Epithelial cell of prostate (primary cell): ENCODE measurements around the gene SEMA7A.
"Not testable (repeated sequence)": the region's sequence is repeated elsewhere in the genome, so short reads cannot be mapped to it uniquely, and the experiment has no call there.

Experiments
- DNase-seq: peaks from one replicate; pipeline ENCODE4 v3.0.0-alpha.2; 2011; ENCODE audit warnings: low read depth, low spot score
- H3K27ac ChIP-seq: fragments of 450-650 bp; 2 replicates; pipeline ENCODE4 v1.5.1; 2017; ENCODE audit warnings: mild to moderate bottlenecking

The SEMA7A gene, protein sequence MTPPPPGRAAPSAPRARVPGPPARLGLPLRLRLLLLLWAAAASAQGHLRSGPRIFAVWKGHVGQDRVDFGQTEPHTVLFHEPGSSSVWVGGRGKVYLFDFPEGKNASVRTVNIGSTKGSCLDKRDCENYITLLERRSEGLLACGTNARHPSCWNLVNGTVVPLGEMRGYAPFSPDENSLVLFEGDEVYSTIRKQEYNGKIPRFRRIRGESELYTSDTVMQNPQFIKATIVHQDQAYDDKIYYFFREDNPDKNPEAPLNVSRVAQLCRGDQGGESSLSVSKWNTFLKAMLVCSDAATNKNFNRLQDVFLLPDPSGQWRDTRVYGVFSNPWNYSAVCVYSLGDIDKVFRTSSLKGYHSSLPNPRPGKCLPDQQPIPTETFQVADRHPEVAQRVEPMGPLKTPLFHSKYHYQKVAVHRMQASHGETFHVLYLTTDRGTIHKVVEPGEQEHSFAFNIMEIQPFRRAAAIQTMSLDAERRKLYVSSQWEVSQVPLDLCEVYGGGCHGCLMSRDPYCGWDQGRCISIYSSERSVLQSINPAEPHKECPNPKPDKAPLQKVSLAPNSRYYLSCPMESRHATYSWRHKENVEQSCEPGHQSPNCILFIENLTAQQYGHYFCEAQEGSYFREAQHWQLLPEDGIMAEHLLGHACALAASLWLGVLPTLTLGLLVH

GRCh38 chr15:74433592-74434262 lies at the start of gene SEMA7A:
TSS of gene SEMA7A (minus strand) at chr15:74433958. CDS start at chr15:74433918, 40 bp downstream.
- no peak for DNase-seq
- peak within 1 kb of the TSS; percentile 69 for H3K27ac ChIP-seq

- H3K27ac ChIP-seq: no peak overlapping the region
- DNase-seq: no peak
Measured at GRCh38 chr15:74482661-74483060, 48.9 kb upstream of the SEMA7A start.

- H3K27ac ChIP-seq, DNase-seq: not testable (repeated sequence)
Measured at GRCh38 chr15:74480364-74480763, 46.6 kb upstream of the SEMA7A start.

GRCh38 chr15:74471621-74472020 lies 37.9 kb upstream of the SEMA7A start:
- DNase-seq, H3K27ac ChIP-seq: not testable (repeated sequence)

DNA sequence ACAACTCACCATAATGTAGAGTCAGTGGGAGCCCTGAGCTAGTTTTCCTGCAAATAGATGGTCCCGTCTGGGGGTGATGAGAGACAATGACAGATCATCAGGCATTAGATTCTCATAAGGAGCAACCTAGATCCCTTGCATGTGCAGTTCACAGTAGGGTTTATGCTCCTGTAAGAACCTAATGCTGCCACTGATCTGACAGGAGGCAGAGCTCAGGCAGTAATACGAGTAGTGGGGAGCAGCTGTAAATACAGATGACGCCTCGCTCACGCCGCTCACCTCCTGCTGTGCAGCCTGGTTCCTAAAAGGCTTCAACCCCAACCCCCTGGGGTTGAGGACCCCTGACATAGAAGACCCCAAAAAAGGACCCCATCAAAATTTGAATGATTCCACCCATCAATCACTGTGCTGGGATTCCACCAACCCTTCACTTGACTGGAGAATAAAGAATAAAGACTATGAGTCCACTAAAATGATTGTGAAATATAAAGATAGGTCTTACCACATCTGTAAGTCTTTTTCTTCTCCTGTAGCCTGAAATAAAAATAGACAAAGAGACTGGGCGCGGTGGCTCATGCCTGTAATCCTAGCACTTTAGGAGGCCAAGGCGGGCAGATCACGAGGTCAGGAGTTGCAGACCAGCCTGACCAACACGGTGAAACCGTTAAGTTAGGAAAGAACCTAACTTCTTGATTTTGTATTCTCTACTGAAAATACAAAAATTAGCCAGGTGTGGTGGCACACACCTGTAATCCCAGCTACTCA lies 37.1 kb upstream of the SEMA7A start:
- no peak overlapping the region for H3K27ac ChIP-seq
- no peak for DNase-seq

GRCh38 chr15:74468341-74469032 lies 34.7 kb upstream of the SEMA7A start:
- no peak overlapping the region for H3K27ac ChIP-seq
- no peak for DNase-seq

GRCh38 chr15:74466570-74466969 lies 32.8 kb upstream of the SEMA7A start:
- no peak overlapping the region for H3K27ac ChIP-seq
- no peak for DNase-seq

DNA sequence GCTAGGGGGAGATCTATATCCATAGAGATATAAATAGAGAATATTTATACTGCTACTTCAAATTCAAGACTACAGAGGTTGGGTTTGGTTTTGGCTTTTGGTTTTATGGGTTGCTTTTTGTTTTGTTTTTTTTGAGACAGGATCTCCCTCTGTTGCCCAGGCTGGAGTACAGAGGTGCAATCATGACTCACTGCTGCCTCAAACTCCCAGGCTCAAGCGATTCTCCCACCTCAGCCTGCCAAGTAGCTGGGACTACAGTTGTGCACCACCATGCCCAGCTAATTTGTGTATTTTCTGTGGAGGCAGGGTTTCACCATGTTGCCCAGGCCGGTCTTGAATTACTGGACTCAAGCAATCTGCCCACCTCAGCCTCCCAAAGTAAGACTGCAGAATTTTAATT lies 31.1 kb upstream of the SEMA7A start:
- H3K27ac ChIP-seq: no peak overlapping the region
- no peak for DNase-seq

GRCh38 chr15:74464216-74464615 lies 30.5 kb upstream of the SEMA7A start:
- H3K27ac ChIP-seq: no peak overlapping the region
- no peak for DNase-seq

DNA sequence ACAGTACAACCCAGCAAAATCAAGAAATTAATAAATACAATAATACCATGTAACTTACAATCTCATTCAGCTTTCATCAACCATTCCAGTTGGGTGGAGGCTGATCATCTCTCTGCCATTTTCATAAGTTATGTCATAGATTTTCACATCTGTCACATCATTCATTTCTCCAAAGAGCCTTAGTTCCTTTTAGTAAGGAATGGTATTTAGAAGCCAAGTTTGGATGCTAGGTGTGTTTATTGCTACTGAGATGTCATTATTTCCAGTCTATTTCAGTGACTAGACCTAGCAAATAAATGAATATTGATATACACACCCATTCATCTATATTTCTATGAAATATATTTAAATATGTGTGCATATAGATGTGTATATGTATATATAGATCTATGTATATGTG lies 29.9 kb upstream of the SEMA7A start:
- H3K27ac ChIP-seq: no peak overlapping the region
- DNase-seq: no peak

GRCh38 chr15:74461847-74462511 lies 28.2 kb upstream of the SEMA7A start:
- H3K27ac ChIP-seq: no peak overlapping the region
- DNase-seq: no peak

DNA sequence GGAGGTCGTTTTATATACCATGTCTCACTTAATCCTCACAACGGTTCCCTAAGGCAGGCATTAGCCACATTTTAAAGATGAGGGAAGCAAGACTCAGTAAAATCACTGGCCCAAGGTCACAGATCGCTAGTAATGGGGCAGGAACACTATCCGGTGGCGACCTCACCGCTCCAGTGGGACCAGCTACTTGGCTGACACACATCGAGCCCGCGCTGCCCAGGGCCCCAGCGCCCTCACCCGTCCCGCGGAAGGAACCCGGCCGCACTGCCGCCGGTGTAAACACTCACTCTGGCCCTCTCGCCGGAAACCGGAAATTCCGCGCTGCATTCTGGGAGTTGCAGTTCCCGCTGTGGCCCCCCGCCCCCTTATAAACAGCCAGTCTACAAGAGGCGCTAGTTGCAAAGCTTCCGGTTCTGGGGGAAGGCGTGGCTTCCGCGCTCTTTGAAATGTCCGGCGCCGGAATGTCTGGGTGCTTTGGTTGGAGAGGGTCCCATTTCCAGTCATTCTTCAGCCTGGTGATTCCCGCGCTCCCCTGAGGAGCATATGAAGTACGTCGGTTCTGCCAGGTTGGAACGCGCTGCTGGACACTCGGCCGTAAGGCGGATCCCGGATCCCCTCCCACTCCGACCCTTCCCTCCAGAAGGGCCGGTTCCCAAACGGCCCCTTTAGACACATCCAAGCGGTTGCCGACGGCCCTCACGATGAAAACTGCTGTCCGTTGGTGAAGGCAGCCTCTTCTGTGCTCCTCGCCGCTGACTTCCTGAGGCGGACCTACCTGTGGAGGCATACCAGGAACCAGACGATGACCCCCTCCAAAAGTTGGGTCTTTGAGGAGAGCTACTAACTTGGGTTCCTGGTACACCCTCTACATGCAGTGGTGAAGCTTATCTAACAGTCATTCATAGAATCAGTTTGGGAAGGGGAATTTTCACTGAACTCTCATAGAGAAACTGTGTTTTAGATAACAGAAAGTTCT lies 27.4 kb upstream of the SEMA7A start, which contains the start of gene UBL7:
UBL7 (minus strand) TSS at position 290 of the 976 bp plus-strand sequence. CDS start 2,293 bp downstream, outside the sequence.
- DNase-seq: peak; percentile 77
- peak within 1 kb of the TSS; percentile 40 for H3K27ac ChIP-seq

- DNase-seq: no peak
- peak overlapping the region; percentile 40 for H3K27ac ChIP-seq
Measured at GRCh38 chr15:74460298-74460697, 26.5 kb upstream of the SEMA7A start.

- not testable (repeated sequence) for H3K27ac ChIP-seq, DNase-seq
Measured at GRCh38 chr15:74459798-74460197, 26.0 kb upstream of the SEMA7A start.

DNA sequence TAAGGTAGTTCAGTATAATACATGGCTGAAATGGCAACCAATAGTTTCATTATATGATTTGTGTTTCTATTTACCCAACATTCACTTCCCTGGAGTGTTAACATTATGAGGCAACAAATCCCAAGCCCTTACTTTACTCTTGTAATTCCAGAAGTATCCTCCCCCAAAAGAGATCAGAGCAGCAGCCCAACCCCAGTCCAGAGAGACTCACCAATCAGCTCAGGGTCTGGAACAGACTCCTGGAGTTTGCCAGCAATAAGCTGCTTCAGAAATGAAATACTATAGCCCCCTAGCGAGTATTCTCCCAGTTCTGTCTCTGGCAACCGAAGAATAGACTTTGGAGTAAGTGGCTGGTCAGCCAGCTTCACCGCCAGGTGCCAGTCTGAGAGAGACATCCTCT lies 24.7 kb upstream of the SEMA7A start:
- no peak overlapping the region for H3K27ac ChIP-seq
- DNase-seq: no peak

GRCh38 chr15:74457036-74457435 lies 23.3 kb upstream of the SEMA7A start:
- H3K27ac ChIP-seq, DNase-seq: not testable (repeated sequence)

DNA sequence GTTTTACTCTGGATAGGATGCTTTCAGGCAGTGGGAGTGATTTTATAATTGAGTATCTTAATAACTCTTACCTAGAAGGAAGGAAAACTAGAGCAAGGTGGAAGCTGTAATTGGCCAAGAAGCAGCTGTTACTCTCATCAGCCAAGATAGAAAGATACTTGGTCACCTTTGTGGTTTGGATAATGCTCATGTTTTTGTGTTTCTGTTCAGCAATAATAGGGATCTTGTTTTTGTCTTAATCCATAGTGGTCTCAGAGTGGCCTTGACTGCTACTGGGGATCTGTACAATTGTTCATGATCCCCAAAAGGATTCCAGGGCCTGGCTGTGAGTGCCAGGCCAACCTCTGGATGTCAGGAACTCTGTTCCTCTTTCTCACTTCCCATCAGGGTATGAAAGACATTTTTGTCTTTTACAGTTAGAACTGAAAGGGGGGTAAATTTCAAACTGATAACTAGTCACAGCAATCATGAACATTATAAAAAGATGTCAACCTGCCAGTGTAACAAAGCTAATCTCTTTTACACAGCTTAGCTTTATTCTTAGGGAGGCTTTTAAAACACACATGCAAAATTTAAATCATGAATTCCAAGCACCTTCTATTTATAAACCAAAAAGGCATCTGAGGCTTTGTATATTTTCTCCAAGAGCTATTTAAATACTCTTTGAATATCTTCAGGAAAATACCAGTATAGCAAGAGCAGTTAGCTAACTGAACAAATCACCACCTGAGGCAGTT lies 21.2 kb upstream of the SEMA7A start:
- no peak overlapping the region for H3K27ac ChIP-seq
- no peak for DNase-seq
